Left lung (tissue), 10 donors: Measurements from ENCODE around the gene LRRN2. TPM values are rescaled to one million over a fixed set of nuclear protein-coding genes. Genes with fewer than 3 reads are reported as not detected.
A peak's percentile ranks its signal among the peaks of the same experiment; 100 is the strongest.

Experiments used
- ATAC-seq: fragments of 200-7000 bp; cut with Tn5 transposase; one replicate; pipeline ENCODE4 v1.9.1; 2020; ENCODE audit warnings: moderate library complexity
- DNase-seq, 4 donors: peaks; one replicate each; pipeline ENCODE4 v3.0.0-alpha.2; 2013 to 2020
- H3K27ac ChIP-seq, 2 donors: fragments of 200-600 bp; sonication (generic) in 1 of 2; one replicate each; pipeline versions ENCODE4 v1.5.0 to v1.8.0; 2020 to 2021
- H3K27me3 ChIP-seq, 2 donors: fragments of 200-600 bp; sonication (generic) in 1 of 2; one replicate each; pipeline versions ENCODE4 v1.5.0 to v1.8.0; 2020 to 2021
- H3K36me3 ChIP-seq, 2 donors: fragments of 200-600 bp; sonication (generic) in 1 of 2; one replicate each; pipeline versions ENCODE4 v1.5.0 to v1.8.0; 2020 to 2021
- H3K4me1 ChIP-seq, 2 donors: fragments of 200-600 bp; one replicate each; pipeline ENCODE4 v1.8.0; 2021
- H3K4me3 ChIP-seq, 2 donors: fragments of 200-600 bp; sonication (generic) in 1 of 2; one replicate each; pipeline versions ENCODE4 v1.5.0 to v1.8.0; 2020 to 2021; ENCODE audit warnings: mild to moderate bottlenecking in 1 of 2
- H3K9me3 ChIP-seq, 2 donors: fragments of 200-600 bp; sonication (generic) in 1 of 2; one replicate each; pipeline versions ENCODE4 v1.5.0 to v1.8.0; 2020 to 2021
- CTCF ChIP-seq, 2 donors: fragments of 200-600 bp; sonication (generic) in 1 of 2; IDR thresholded peaks; one replicate each; pipeline versions ENCODE4 v1.5.0 to v1.8.0; 2021; ENCODE audit warnings: antibody characterized with exemption in 2 of 2
- intact Hi-C, 2 donors: fragments of 100-400 bp; cut with DNase I; formaldehyde crosslinking; loops; one replicate each; pipeline versions ENCODE4 v1.11.2 to v1.14.2; 2022
- polyA plus RNA-seq, 6 donors: library from polyadenylated mRNA; unstranded; fragments of 120-200 nt; gene quantifications; one replicate each; pipeline ENCODE4 v1.2.1, GENCODE V29; 2013; ENCODE audit not compliant: insufficient read length in 6 of 6
- total RNA-seq, 2 donors: library from RNA; stranded (reverse); fragmentation: NEBNext Ultra II Directional; extraction: Animal tissue kit (Norgen Biotek cat#: 25700); gene quantifications; one replicate each; pipeline ENCODE4 v1.2.1, GENCODE V29; 2021
- donor health status: DM: no; HTN: yes; CAD: no.
- donor health status: DM: no; HTN: no; CAD: no.

The LRRN2 gene
- total and polyA plus RNA-seq, 8 donors: 1.6 to 7.1 (median 2.0) TPM

DNA sequence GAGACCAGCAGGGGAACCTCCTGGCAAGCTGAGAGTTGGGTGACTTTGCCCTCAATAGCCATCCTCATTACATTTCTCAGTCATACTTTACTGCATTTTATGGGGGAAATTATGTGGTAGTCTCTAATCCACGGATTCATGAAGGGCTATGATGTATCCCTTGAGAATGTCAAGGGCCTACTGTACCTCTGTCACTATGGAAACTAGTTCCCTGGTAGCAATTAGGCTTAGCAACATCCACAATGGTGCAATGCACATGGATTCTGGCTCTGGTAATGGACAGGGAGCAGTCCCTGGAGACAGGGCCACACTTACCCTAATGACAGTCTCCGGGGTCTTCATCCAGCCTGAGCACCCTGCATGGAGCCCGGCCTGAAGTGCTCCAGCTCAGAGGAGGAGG, 26.5 kb downstream of the LRRN2 start:
- no peak overlapping the region for H3K4me3 ChIP-seq
- intact Hi-C loops: no loop called here
- no peaks in the 10 kb centered on the region for H3K9me3 ChIP-seq
- H3K4me1 ChIP-seq: no peaks in the 10 kb centered on the region
- H3K27ac ChIP-seq: no peak overlapping the region
- no peaks in the 10 kb centered on the region for H3K36me3 ChIP-seq
- DNase-seq (no peak), ATAC-seq (peak; percentile 10)
- H3K27me3 ChIP-seq: no peaks in the 10 kb centered on the region
- no peak for TF ChIP-seq CTCF (IDR thresholded peaks at IDR 0.05)

DNA sequence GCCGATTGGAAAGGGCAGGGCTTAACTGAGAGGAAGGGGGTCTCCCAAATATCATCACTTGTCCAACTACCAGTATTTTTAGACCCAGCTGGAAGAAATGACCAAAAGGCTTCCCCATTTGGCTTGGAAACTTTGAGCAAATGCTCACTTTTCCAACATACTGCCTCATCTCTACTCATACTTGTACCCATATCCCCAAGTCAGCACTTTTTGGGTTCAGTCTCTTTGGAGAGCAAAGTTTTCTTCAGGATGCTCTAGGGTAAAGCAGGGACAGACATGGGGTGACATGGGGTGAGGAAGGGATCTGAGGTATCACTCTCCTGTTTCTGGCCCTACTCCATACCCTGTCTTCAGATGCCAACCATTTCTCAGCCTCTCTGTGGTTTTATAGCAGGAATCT, 27.2 kb downstream of the LRRN2 start:
- ATAC-seq (no peak), DNase-seq (no peak)
- Histone ChIP-seq H3K27me3 (no peaks in the 10 kb centered on the region), H3K4me1 (no peaks in the 10 kb centered on the region), H3K36me3 (no peaks in the 10 kb centered on the region), H3K27ac (no peak overlapping the region), H3K9me3 (no peaks in the 10 kb centered on the region), H3K4me3 (no peak overlapping the region)
- no peak for TF ChIP-seq CTCF (IDR thresholded peaks at IDR 0.05)
- intact Hi-C loops: no loop called here

GRCh38 chr1:204653590-204654340, 31.8 kb downstream of the LRRN2 start:
- ATAC-seq (no peak), DNase-seq (no peak)
- no peak for TF ChIP-seq CTCF (IDR thresholded peaks at IDR 0.05)
- Histone ChIP-seq H3K36me3 (no peaks in the 10 kb centered on the region), H3K27ac (no peak overlapping the region), H3K9me3 (no peaks in the 10 kb centered on the region), H3K4me1 (no peaks in the 10 kb centered on the region), H3K27me3 (peaks cover 0 to 26% of the 10 kb centered on the region in 2 donors), H3K4me3 (no peak overlapping the region)
- intact Hi-C loops: no loop called here

- H3K4me3 ChIP-seq: no peak overlapping the region
- DNase-seq: no peak
- H3K4me1 ChIP-seq: no peaks in the 10 kb centered on the region
- no peaks in the 10 kb centered on the region for H3K9me3 ChIP-seq
- no peak overlapping the region for H3K27ac ChIP-seq
- peaks cover 0 to 26% of the 10 kb centered on the region in 2 donors for H3K27me3 ChIP-seq
- no peak for TF ChIP-seq CTCF (IDR thresholded peaks at IDR 0.05)
- ATAC-seq: no peak
- H3K36me3 ChIP-seq: no peaks in the 10 kb centered on the region
- intact Hi-C loops: no loop called here
Measured at GRCh38 chr1:204652497-204652896, 33.0 kb downstream of the LRRN2 start.

- H3K36me3 ChIP-seq: no peaks in the 10 kb centered on the region
- H3K27me3 ChIP-seq: peaks cover 0 to 26% of the 10 kb centered on the region in 2 donors
- no peaks in the 10 kb centered on the region for H3K4me1 ChIP-seq
- no peak overlapping the region for H3K4me3 ChIP-seq
- intact Hi-C loops: no loop called here
- DNase-seq: no peak
- ATAC-seq: no peak
- no peaks in the 10 kb centered on the region for H3K9me3 ChIP-seq
- H3K27ac ChIP-seq: no peak overlapping the region
- TF ChIP-seq CTCF (IDR thresholded peaks at IDR 0.05): no peak
Measured at GRCh38 chr1:204651843-204652421, 33.6 kb downstream of the LRRN2 start.
